HG02885 (cell line): ENCODE data around the gene XDH.

Experiments used
- ATAC-seq: cut with Tn5 transposase; IDR thresholded peaks from one replicate; pipeline ENCODE4 v1.9.1; 2021; ENCODE audit warnings: mild to moderate bottlenecking; ENCODE audit not compliant: unreplicated experiment, poor library complexity

Gene XDH

GRCh38 chr2:31334311-31335026 lies 80.1 kb downstream of the XDH start:
- ATAC-seq: no peak

GRCh38 chr2:31333527-31334183 lies 80.9 kb downstream of the XDH start:
- peak; percentile 91 for ATAC-seq

DNA sequence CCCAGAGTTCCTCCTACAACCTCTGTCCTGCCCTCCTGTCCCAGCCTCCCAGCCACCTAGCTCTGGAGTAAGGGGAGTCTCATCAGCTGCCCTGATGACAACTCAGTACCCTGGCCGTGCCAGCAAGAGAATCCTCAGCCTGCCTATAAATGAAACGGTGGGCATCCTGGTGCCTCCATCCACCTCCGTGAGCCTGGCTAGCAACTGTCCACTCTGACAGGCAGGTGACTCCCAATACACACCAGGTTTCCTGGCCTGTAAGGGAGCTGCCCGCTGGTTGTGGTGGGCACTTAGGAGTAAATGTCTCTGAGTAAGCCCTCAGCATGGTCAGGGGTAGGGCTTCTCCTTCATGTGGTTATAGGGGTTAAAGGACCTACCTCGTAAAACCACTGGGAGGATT lies 81.5 kb downstream of the XDH start:
- ATAC-seq: no peak

- ATAC-seq: no peak
These were observed 82.0 kb downstream of the XDH start for GRCh38 chr2:31332521-31332920.

DNA sequence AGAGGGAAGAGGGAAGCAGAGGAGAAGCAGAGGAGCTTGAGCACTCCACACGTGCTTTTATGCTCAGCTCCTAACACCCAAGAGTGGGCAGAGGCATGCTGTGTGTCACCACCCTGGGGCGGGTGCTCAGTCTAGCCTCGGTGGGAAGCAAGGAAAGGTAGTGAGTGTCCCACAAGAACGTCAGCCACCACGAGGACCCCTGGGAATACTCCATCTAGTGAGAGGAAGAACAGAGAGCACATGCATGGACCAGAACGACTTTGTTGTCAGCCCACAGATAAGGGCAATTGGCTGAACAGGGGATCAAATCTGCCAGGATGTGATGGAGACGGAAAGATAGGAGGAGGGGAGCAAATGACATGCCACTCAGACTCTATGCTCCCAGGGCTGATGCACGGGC lies 83.4 kb downstream of the XDH start:
- ATAC-seq: no peak

DNA sequence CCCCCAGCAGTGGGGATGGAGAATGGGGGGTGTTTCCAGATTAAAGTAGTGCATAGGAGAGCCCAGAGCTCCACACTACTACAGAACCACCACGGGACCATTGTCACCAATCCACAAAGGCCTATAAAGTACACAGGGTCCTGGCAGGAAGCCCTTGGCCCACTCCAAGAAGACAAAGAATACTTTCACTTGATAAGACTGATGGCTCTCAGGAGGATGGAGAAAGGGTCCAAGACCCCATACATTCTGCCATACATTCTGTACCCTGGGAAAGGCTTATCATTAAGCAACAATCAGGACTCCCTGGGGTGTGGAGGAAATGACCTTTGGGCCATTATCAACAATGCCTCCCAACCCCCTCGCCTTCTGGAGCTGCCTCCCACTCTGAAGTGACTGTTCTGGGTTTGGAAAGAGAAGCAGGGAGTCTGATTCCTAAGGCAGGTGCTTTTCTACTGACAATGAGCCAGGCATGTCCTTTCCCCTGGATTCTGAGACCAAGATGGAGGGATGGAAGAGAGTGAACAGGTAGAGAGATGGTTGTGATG lies 85.4 kb downstream of the XDH start:
- no peak for ATAC-seq

DNA sequence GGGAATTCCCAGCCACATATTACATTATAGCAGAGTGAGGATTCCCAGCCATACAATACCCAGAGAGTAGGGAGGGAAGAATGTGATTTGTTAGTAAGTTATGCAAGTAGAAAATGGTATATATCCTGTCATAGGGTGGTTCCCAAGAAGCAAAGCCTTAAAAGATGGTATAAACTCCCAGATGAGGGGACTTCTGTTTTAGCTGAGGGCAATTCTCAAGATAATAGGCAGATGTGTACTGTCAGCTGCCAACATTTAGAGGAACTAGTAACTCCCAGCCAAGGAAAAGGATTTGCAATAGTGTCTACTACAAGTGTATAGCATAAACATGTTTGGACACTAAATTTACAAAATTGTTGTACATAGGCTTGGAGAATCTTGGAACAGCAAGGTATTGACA lies 86.5 kb downstream of the XDH start:
- ATAC-seq: no peak

- ATAC-seq: no peak
These were observed 87.0 kb downstream of the XDH start for GRCh38 chr2:31327505-31327904.

DNA sequence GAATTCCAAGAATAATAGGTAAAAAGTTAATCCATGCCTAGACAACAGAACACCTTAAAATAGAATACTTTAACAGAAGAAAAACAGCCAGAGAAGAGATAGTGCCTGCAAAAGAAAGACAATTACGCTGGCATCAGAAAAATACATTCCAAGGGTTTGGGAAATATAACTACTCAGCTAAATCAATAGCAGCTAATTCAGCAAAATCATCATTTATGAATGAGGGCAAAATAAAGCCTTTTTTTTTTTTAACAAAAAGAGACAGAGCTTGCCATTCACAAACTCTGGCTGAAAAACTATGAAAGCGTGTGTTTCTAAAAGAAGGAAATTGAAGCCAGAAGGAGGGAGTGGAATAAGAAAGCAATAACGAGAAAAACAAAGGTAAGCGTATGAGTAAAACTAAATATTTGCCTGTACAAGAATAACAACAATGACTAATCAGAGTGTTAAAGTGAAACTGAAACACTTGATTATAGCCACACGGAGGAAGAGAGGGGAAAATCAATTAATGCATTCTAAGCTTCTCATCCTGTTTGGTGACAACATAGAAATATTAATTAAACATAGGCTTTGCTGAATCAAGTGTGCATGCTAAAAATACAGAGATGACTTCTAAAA lies 90.4 kb downstream of the XDH start:
- peak; percentile 78 for ATAC-seq

GRCh38 chr2:31322371-31322770 lies 92.2 kb downstream of the XDH start:
- no peak for ATAC-seq

DNA sequence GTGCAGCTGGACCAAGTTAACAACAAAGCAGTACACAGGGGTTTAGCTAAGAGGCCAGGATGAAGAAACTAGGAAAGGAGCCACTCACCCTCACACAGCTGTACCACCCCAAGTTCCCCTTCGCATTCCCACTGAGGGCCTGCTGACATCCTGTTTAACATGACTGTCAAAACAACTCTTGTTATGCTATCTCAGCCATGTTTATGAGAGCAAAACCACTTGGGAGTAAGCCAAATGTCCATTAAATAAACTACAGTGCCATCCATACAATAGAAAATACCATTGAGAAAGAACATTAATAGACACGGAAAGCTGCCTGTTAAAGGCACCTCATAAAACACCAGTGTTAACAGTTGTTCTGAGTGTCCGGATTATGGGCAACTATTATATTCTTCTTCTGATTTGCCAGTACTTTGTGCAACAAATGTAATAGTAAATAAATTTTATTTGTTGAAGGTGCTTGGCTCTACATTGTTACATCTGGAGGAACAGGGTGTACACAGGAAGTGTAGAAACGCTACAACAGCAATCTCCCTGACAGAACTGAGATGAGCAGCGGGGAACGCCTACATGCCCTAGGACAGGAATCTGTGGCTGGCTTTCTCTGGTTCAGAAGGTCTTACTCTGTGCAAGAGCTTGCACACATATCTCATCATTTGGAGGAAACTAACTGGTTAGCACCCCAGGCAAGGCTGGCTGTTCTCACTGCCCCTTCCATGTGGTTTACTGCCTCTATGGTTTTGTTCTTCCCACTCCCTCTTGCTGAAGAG lies 95.0 kb downstream of the XDH start:
- peak; percentile 70 for ATAC-seq

DNA sequence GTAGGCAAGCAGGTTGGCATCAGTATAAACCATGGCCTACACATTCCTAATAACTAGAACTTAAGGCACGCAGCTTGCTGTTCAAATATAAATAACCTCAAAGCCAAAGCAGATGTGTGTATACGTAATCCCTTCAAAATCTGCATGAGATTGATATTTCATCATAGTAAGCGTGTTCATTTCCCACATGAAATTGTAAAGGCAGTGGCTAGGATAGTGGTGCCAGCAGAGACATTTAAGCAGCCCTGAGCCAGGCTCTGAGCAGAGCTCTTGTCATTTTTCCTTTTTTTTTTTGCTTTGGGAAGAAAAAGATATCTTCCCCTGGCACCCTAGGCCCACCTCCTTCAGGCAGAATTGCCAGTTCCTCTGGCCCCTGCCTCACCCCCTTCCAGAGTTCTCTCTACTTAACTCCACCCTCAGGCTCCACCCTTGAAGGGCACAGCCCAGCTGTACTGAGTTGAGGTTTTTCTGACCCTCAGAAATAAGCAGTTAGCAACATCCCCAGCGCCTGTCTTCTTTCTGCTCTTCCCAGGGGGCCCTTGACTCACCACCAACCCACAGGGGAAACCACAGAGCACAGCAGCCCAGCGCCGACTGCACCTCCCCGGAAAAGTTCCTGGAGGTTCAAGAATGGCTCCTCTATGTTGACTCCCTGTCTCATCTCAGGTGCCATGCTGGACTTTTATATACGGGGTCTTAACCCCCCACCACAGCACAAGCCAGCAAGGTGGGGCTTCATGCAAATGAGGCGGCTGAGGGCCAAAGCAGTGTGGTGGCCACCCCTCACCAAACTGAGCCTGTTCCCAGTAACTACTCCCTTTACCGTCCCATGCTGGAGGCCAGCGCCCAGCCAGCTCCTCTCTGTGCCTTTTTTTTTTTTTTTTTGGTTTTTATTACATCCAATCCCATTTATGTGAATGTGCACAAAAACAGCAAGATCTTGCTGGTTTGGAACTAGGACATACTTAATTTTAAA lies 95.9 kb downstream of the XDH start:
- peak; percentile 68 for ATAC-seq

DNA sequence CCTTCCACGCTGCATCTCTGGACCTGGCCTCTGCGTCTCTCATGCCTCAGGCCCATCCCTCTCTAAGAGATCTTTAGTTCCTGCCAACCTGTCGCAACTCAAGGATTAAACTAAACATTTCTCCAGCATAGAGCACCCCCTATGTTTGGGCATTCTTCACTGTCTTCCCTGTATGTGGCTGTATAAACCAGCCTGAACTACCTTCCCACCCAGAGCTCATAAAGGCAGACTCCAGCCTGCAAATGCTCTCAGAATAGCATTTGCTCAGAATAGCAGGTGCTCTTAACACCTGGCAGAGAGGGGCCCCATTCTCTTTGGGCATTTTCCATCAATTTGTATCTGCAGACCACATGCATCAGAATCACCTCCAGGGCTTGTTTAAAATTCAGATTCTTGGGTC lies 97.1 kb downstream of the XDH start:
- no peak for ATAC-seq

- ATAC-seq: no peak
These were observed 99.8 kb downstream of the XDH start for GRCh38 chr2:31314761-31315160.

DNA sequence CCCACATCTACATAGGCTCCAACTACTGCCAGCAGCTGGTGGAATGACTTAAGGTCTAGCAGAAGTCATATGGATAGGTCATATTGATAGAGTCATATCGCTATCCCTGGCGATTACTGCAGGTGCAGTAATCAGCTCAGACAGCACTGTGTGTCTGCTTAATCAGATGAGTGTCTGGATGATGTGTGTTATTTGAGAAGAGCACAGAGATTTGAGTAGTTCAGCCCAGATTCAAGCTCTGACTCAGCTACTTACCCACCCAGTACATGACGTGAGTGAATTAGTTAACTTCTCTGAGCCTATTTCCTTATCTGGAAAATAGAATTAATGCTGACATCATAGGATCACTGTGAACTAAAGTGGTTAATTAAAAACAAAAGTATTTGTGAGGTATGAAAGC lies 101.6 kb downstream of the XDH start:
- ATAC-seq: no peak

- no peak for ATAC-seq
These were observed 109.7 kb downstream of the XDH start for GRCh38 chr2:31304816-31305215.

DNA sequence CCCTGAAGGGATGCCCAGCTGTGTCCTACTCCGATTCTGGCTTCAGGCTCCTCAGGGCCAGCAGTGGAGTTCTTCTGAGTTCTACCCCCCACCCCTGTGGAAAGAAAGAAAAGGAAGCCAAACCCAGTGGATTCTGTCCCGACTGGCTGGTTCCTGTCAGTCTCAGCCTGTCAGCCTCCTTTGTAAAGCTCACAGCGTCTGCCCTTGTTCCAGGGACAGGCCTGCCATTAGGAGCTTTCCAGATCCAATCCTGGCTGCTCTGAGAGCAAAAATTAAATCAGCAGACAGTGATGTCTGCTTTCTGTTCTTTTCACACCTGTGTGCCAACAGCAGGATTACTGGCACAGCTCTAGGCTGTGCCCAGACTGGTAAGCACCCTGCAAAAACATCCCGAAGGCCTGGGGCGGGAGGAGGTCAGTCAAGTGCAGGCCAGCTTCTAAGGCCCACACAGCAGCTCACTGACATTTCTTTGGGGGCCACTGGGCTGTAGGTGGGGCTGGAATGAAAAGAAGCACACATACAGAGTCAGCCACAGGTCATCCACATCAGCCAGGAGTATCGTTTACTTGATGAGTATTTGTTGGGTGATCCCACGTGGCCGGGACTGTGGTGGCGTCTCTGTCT lies 111.5 kb downstream of the XDH start:
- no peak for ATAC-seq

GRCh38 chr2:31300309-31300708 lies 114.2 kb downstream of the XDH start:
- ATAC-seq: no peak

DNA sequence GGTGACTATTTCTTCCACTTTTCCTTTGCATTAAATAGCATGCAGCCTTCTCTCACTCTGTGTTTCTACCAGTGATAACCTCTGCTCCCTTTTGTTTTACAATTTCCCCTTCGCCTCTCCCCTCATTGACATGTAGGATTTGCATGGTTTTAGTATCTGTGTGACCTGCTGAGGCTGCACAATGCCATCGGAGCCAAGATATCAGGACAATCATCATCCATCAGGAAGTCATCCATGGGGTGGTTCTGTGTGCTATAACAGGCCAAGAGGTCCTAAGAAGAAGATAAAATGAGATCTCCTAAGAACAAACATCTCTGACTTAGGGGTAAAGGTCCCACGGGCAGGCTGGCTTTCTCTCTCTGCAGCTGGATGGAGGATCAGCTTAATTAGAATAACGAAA lies 115.0 kb downstream of the XDH start:
- no peak for ATAC-seq
